Stomach smooth muscle (tissue), 2 donors: Measurements from ENCODE around the gene SLC24A4.

Experiments used
- H3K27ac ChIP-seq: one replicate; pipeline ENCODE4 v1.7.0; 2013; ENCODE audit warnings: mild to moderate bottlenecking, low read length, inconsistent platforms
- H3K27me3 ChIP-seq, 2 donors: one replicate each; pipeline ENCODE4 v1.7.0; 2013; ENCODE audit warnings: low read length in 2 of 2; ENCODE audit not compliant: insufficient read depth in 2 of 2, control insufficient read depth in 1 of 2
- H3K36me3 ChIP-seq, 2 donors: one replicate each; pipeline ENCODE4 v1.7.0; 2013; ENCODE audit warnings: low read length in 2 of 2; ENCODE audit not compliant: control insufficient read depth in 2 of 2, insufficient read depth in 2 of 2
- H3K4me1 ChIP-seq: one replicate; pipeline ENCODE4 v1.7.0; 2013; ENCODE audit warnings: low read length; ENCODE audit not compliant: control insufficient read depth, insufficient read depth
- H3K4me3 ChIP-seq, 2 donors: one replicate each; pipeline ENCODE4 v1.7.0; 2013; ENCODE audit warnings: low read length in 2 of 2
- H3K9ac ChIP-seq, 2 donors: one replicate each; pipeline ENCODE4 v1.7.0; 2013; ENCODE audit warnings: low read length in 2 of 2, mild to moderate bottlenecking in 1 of 2
- H3K9me3 ChIP-seq, 2 donors: one replicate each; pipeline ENCODE4 v1.7.0; 2013; ENCODE audit warnings: low read length in 2 of 2; ENCODE audit not compliant: control insufficient read depth in 2 of 2
- donor health status: healthy.
- donor health status: Pancreatic carcinoma.

SLC24A4 gene

DNA sequence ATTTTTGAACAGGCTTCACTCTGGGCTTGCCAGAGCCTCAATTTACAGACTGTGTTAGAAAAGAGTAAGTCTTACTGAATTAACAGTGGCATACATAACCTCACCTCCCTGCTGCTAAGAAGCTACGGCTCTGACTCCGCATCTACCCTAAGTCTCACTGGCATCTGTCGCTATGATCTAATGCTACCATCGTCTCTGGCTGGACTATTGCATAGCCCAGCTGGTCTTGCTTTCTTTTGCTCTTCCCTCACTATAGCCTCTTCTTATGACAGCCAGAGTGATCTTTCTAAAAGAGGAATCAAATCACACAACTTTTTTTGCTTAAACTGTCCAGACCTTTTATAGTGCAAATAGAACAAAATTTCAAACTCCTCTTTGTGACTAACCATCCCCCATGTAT is 81.1 kb downstream of the SLC24A4 start:
- H3K27me3 ChIP-seq, result no peaks in the 10 kb centered on the region
- peak overlapping the region; percentile 18 for H3K27ac ChIP-seq
- peaks cover 28% of the 10 kb centered on the region for H3K4me1 ChIP-seq
- no peaks in the 10 kb centered on the region for H3K36me3 ChIP-seq
- H3K9me3 ChIP-seq, result no peaks in the 10 kb centered on the region
- peak overlapping the region in 1 of 2 donors; percentile 1 for H3K9ac ChIP-seq
- no peak overlapping the region for H3K4me3 ChIP-seq

DNA sequence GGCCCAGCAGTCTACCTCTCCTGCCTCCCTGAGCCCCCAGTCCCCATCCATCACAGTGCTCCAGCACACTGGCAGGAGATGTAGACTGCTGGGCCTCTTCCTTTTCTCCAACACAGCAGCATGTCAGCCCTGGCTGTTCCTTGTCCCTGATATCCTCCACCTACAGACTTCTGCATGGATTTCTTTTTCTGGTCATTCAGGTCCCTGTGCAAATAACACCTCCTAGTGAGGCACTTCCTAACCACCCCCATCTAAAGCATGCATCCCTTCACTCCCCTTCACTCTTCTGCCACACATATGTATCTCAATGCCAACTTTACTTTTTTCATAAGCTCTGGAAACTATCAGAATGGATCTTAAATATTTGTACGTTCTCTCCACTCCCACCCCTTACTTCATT is 81.5 kb downstream of the SLC24A4 start:
- Histone ChIP-seq H3K27me3 (no peaks in the 10 kb centered on the region), H3K9me3 (no peaks in the 10 kb centered on the region), H3K9ac (no peak overlapping the region), H3K4me1 (peaks cover 31% of the 10 kb centered on the region), H3K27ac (peak overlapping the region; percentile 18), H3K4me3 (no peak overlapping the region), H3K36me3 (no peaks in the 10 kb centered on the region)

GRCh38 chr14:92404938-92405337 is 82.0 kb downstream of the SLC24A4 start:
- no peaks in the 10 kb centered on the region for H3K27me3 ChIP-seq
- H3K36me3 ChIP-seq, result no peaks in the 10 kb centered on the region
- H3K27ac ChIP-seq, result no peak overlapping the region
- H3K9ac ChIP-seq, result no peak overlapping the region
- H3K4me1 ChIP-seq, result peaks cover 31% of the 10 kb centered on the region
- H3K4me3 ChIP-seq, result no peak overlapping the region
- no peaks in the 10 kb centered on the region for H3K9me3 ChIP-seq

- Histone ChIP-seq H3K36me3 (no peaks in the 10 kb centered on the region), H3K4me3 (no peak overlapping the region), H3K4me1 (peaks cover 24% of the 10 kb centered on the region), H3K27me3 (no peaks in the 10 kb centered on the region), H3K9ac (no peak overlapping the region), H3K27ac (no peak overlapping the region), H3K9me3 (no peaks in the 10 kb centered on the region)
These were observed 84.4 kb downstream of the SLC24A4 start for GRCh38 chr14:92407410-92407809.

DNA sequence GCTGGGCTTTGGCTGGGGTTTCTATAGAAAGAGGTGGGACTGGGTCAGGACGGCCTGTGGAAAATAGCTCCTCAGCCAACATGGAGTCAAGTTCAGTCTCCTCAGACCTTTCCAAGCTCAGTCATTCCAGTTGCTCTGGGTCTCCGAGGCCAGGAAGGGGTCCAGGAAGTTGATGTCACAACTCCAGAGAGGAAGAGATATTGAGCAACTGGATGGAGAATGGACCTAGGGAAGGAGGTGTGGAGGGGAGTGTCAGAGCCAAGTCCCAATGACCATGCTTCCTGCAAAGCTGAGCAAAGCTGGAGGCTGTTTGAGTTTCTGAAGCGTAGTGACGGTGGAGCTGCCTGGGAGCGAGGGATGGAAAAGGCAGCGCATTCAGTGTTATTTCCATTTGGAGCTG is 86.1 kb downstream of the SLC24A4 start:
- Histone ChIP-seq H3K9ac (no peak overlapping the region), H3K4me3 (no peak overlapping the region), H3K4me1 (peaks cover 17% of the 10 kb centered on the region), H3K27ac (peak overlapping the region; percentile 24), H3K36me3 (no peaks in the 10 kb centered on the region), H3K27me3 (no peaks in the 10 kb centered on the region), H3K9me3 (no peaks in the 10 kb centered on the region)

DNA sequence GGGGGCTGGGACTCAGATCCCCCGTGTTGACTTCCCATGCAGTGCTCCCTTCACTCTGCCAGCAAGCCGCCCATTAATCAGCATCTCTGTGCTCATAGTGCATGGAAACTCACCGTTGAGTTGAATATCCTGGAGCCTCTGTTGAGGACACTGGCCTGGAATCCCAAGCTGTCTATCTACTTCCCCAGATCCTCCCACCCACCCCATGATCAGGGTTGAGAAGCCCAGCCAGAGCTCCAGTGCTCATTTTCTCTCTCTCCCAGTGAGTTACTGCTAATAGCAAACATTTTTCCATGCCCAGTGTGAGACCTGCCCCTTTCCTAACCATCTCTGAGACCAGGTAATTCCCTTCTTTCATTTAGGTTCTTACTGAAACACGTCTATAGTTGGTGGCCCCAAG is 88.2 kb downstream of the SLC24A4 start:
- Histone ChIP-seq H3K27me3 (no peaks in the 10 kb centered on the region), H3K4me1 (peaks cover 9% of the 10 kb centered on the region)

DNA sequence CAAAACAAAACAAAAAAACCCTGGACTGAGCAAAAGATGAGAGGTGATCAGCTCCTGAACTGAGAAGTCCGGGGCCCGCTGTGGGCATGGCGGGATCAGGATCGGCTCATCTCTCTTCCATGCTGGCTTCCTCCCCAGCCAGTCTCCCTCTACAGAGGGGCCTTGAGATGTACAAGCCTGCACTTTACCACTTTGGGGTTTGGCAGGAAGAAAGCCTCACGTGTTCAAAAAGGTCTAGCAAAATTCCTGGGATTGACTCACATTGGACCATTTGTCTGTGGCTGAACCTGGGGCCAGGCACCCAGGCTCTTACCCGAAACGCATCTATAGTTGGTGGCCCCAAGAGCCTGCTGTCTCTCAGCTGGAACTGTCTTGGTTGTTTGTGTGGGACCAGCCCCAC is 89.0 kb downstream of the SLC24A4 start:
- no peak overlapping the region for H3K27ac ChIP-seq
- no peaks in the 10 kb centered on the region for H3K9me3 ChIP-seq
- peaks cover 11% of the 10 kb centered on the region for H3K4me1 ChIP-seq
- H3K9ac ChIP-seq, result no peak overlapping the region
- H3K27me3 ChIP-seq, result no peaks in the 10 kb centered on the region
- no peaks in the 10 kb centered on the region for H3K36me3 ChIP-seq
- H3K4me3 ChIP-seq, result no peak overlapping the region

More for the DNA sequence above, 88.2 kb downstream of the SLC24A4 start:
- H3K9me3 ChIP-seq, result no peaks in the 10 kb centered on the region
- H3K4me3 ChIP-seq, result no peak overlapping the region
- H3K36me3 ChIP-seq, result no peaks in the 10 kb centered on the region
- no peak overlapping the region for H3K27ac ChIP-seq
- H3K9ac ChIP-seq, result no peak overlapping the region

DNA sequence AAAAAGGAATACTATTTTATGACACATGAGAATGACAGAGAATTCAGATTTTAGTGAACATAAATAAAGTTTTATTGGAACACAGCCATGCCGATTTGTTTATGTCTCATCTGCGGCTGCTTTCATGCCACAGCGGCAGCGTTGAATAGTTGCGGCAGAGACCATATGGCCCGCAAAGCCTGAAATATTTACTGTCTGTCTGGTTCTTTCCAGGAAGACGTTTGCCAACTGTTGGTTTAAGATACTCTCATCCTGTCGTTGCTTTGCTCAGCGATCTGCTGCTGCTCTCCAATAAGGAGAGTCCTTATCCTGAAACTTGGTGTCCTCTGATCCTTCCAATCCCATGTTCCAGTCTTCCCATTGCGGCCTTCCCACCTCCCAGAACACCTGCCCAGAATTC is 89.9 kb downstream of the SLC24A4 start:
- no peaks in the 10 kb centered on the region for H3K9me3 ChIP-seq
- no peak overlapping the region for H3K4me3 ChIP-seq
- no peaks in the 10 kb centered on the region for H3K36me3 ChIP-seq
- no peaks in the 10 kb centered on the region for H3K27me3 ChIP-seq
- H3K4me1 ChIP-seq, result peaks cover 11% of the 10 kb centered on the region
- no peak overlapping the region for H3K9ac ChIP-seq
- H3K27ac ChIP-seq, result no peak overlapping the region

GRCh38 chr14:92413379-92413778 is 90.4 kb downstream of the SLC24A4 start:
- Histone ChIP-seq H3K27me3 (no peaks in the 10 kb centered on the region), H3K27ac (no peak overlapping the region), H3K9ac (no peak overlapping the region), H3K4me1 (peaks cover 10% of the 10 kb centered on the region), H3K36me3 (no peaks in the 10 kb centered on the region), H3K9me3 (no peaks in the 10 kb centered on the region), H3K4me3 (peak overlapping the region in 1 of 2 donors; percentile 3)

GRCh38 chr14:92414690-92415445 is 91.9 kb downstream of the SLC24A4 start:
- peaks cover 3% of the 10 kb centered on the region for H3K4me1 ChIP-seq
- no peaks in the 10 kb centered on the region for H3K27me3 ChIP-seq
- no peak overlapping the region for H3K4me3 ChIP-seq
- H3K36me3 ChIP-seq, result no peaks in the 10 kb centered on the region
- no peak overlapping the region for H3K27ac ChIP-seq
- no peaks in the 10 kb centered on the region for H3K9me3 ChIP-seq
- H3K9ac ChIP-seq, result no peak overlapping the region

DNA sequence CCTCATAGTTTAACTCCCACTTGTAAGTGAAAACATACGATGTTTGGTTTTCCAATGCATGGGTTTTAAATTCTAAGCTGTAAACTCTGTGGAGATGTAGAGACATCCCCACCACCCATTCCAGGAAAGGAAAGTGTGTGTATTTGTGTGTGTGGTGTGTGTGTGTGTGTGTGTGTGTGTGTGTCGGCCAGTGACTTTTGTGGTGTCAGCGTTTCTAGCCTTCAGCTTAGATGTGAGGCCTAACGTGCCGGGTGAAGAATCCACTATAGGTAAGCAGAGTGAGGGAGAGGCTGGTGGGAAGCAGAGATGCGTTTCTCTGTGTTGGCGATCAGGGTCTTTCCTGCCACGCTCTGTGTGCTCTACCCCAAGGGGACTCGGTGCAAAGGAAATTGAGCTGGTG is 93.0 kb downstream of the SLC24A4 start:
- no peak overlapping the region for H3K4me3 ChIP-seq
- no peaks in the 10 kb centered on the region for H3K27me3 ChIP-seq
- H3K27ac ChIP-seq, result no peak overlapping the region
- no peaks in the 10 kb centered on the region for H3K36me3 ChIP-seq
- no peak overlapping the region for H3K9ac ChIP-seq
- peaks cover 3% of the 10 kb centered on the region for H3K4me1 ChIP-seq
- no peaks in the 10 kb centered on the region for H3K9me3 ChIP-seq
